Lower leg skin (tissue), 3 donors: ENCODE data around the gene PTK6.

Experiments
- POLR2A ChIP-seq, 2 donors: fragments of 450-650 bp; IDR thresholded peaks; one replicate each; pipeline ENCODE4 v1.6.1; 2016 to 2017; ENCODE audit warnings: antibody characterized with exemption in 2 of 2, mild to moderate bottlenecking in 1 of 2, moderate library complexity in 1 of 2
- TF ChIP-seq, protein P1 (sequence below), 3 donors: fragments of 450-650 bp; IDR thresholded peaks; one replicate each; pipeline ENCODE4 v1.5.1; 2016; ENCODE audit warnings: antibody characterized with exemption in 3 of 3, mild to moderate bottlenecking in 3 of 3, moderate library complexity in 2 of 3

GRCh38 chr20:63544241-63544957 lies 7.2 kb upstream of the PTK6 start:
- TF ChIP-seq, protein P1, sequence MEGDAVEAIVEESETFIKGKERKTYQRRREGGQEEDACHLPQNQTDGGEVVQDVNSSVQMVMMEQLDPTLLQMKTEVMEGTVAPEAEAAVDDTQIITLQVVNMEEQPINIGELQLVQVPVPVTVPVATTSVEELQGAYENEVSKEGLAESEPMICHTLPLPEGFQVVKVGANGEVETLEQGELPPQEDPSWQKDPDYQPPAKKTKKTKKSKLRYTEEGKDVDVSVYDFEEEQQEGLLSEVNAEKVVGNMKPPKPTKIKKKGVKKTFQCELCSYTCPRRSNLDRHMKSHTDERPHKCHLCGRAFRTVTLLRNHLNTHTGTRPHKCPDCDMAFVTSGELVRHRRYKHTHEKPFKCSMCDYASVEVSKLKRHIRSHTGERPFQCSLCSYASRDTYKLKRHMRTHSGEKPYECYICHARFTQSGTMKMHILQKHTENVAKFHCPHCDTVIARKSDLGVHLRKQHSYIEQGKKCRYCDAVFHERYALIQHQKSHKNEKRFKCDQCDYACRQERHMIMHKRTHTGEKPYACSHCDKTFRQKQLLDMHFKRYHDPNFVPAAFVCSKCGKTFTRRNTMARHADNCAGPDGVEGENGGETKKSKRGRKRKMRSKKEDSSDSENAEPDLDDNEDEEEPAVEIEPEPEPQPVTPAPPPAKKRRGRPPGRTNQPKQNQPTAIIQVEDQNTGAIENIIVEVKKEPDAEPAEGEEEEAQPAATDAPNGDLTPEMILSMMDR (IDR thresholded peaks at IDR 0.05) = no peak
- TF ChIP-seq POLR2A (IDR thresholded peaks at IDR 0.05) = no peak
